Mammary epithelial cell (primary cell): ENCODE results near the gene STK11.

Experiments used
- EZH2 ChIP-seq: IDR thresholded peaks from 2 replicates; pipeline ENCODE4 v1.6.1; 2012; ENCODE audit warnings: low read length, inconsistent platforms, borderline replicate concordance
- TF ChIP-seq, protein P1 (sequence below), 2 donors: IDR thresholded peaks in 1 of 2; conservative IDR thresholded peaks in 1 of 2; 2 replicates each; pipeline ENCODE4 v1.5.1; 2011 to 2012; ENCODE audit warnings: inconsistent platforms in 2 of 2, low read length in 2 of 2, mild to moderate bottlenecking in 2 of 2, control low read depth in 1 of 2, low read depth in 1 of 2; ENCODE audit not compliant: insufficient read depth in 1 of 2; ENCODE audit errors: extremely low read depth in 1 of 2

DNA sequence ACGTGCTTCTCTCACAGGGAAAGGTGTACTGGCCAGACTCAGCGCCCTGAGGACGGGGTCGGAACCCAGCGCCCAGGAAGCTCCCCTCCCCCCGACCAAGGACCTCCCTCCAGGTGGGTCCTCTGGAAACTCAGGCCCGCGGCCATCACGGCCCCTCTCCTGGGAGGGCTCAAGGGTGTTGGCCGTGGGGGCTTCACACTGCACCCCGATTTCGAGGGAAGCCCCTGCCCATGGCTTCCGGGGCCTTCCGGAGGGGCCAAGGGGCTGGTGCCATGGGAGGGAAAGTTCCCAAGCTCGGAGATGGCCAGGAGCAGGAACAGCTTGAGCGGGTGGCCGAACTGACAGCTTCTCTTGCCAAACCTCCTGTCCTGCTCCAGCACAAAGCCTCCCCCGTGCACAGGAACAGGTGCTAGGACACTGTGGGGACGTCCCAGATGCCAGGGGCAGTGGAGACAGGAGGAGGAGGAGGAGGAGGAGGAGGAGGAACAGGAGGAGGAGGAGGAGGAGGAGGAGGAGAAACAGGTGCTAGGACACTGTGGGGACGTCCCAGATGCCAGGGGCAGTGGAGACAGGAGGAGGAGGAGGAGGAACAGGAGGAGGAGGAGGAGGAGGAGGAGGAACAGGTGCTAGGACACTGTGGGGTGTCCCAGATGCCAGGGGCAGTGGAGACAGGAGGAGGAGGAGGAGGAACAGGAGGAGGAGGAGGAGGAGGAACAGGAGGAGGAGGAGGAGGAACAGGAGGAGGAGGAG lies 41.5 kb upstream of the STK11 start:
- TF ChIP-seq, protein P1, sequence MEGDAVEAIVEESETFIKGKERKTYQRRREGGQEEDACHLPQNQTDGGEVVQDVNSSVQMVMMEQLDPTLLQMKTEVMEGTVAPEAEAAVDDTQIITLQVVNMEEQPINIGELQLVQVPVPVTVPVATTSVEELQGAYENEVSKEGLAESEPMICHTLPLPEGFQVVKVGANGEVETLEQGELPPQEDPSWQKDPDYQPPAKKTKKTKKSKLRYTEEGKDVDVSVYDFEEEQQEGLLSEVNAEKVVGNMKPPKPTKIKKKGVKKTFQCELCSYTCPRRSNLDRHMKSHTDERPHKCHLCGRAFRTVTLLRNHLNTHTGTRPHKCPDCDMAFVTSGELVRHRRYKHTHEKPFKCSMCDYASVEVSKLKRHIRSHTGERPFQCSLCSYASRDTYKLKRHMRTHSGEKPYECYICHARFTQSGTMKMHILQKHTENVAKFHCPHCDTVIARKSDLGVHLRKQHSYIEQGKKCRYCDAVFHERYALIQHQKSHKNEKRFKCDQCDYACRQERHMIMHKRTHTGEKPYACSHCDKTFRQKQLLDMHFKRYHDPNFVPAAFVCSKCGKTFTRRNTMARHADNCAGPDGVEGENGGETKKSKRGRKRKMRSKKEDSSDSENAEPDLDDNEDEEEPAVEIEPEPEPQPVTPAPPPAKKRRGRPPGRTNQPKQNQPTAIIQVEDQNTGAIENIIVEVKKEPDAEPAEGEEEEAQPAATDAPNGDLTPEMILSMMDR (conservative IDR thresholded peaks at IDR 0.05 in 1 of 2, IDR thresholded peaks at IDR 0.05 in 1 of 2; ENCODE audit: extremely low read depth in 1 of 2, insufficient read depth in 1 of 2, low read depth in 1 of 2, low read length in 2 of 2): no peak
- no peak for TF ChIP-seq EZH2
